Stimulated activated effector memory CD8-positive, alpha-beta T cell treated with anti-CD3 and anti-CD28 coated beads, Interleukin-12 subunit alpha, Interleukin-12 subunit beta, amount 100 ng/mL, for 72 hours (primary cell): ENCODE data around the gene CXorf65.

Experiments
- ATAC-seq: fragments of 150-1000 bp; cut with Tn5 transposase; 2 replicates; pipeline ENCODE4 v1.10.0; 2021
- DNase-seq, 2 donors: peaks; one replicate each; pipeline ENCODE4 v3.0.0; 2021 to 2022; ENCODE audit warnings: low spot score in 2 of 2
- H3K27ac Mint-ChIP-seq: one replicate; pipeline ENCODE4 v1.8.0; 2022; ENCODE audit warnings: mild to moderate bottlenecking, mixed read lengths
- H3K36me3 Mint-ChIP-seq: one replicate; pipeline ENCODE4 v1.8.0; 2022; ENCODE audit warnings: mild to moderate bottlenecking, mixed read lengths
- H3K4me1 Mint-ChIP-seq: one replicate; pipeline ENCODE4 v1.8.0; 2022; ENCODE audit warnings: mixed read lengths
- H3K4me3 Mint-ChIP-seq: one replicate; pipeline ENCODE4 v1.8.0; 2022; ENCODE audit warnings: mild to moderate bottlenecking, mixed read lengths
- H3K9me3 Mint-ChIP-seq: one replicate; pipeline ENCODE4 v1.8.0; 2022; ENCODE audit warnings: mixed read lengths

The CXorf65 gene

GRCh38 chrX:71056867-71057266, 49.7 kb downstream of the CXorf65 start:
- ATAC-seq, result no peak

More at GRCh38 chrX:71056867-71057266, 49.7 kb downstream of the CXorf65 start:
- Mint-ChIP-seq H3K27ac (no peak overlapping the region), H3K4me1 (peaks cover 35% of the 10 kb centered on the region), H3K4me3 (no peak overlapping the region), H3K9me3 (no peaks in the 10 kb centered on the region), H3K36me3 (peaks cover 56% of the 10 kb centered on the region)
- no peak for DNase-seq
